Nephron (organoid): Measurements from ENCODE around the gene MT1F.
"Not testable (repeated sequence)": the region's sequence is repeated elsewhere in the genome, so short reads cannot be mapped to it uniquely, and the experiment has no call there.

ENCODE experiments used
- H3K27ac Mint-ChIP-seq, 3 experiments: 2 replicates each; pipeline ENCODE4 v1.8.0; 2020; ENCODE audit warnings: mixed read lengths in 3 of 3, mild to moderate bottlenecking in 2 of 3, moderate library complexity in 1 of 3
- H3K27me3 Mint-ChIP-seq: 2 replicates; pipeline ENCODE4 v1.8.0; 2021; ENCODE audit warnings: low read depth, mild to moderate bottlenecking, moderate library complexity, mixed read lengths
- H3K36me3 Mint-ChIP-seq: 2 replicates; pipeline ENCODE4 v1.8.0; 2020; ENCODE audit warnings: low read depth, mixed read lengths
- H3K4me1 Mint-ChIP-seq: 2 replicates; pipeline ENCODE4 v1.8.0; 2020; ENCODE audit warnings: mixed read lengths
- H3K4me3 Mint-ChIP-seq, 3 experiments: 2 replicates each; pipeline ENCODE4 v1.8.0; 2020; ENCODE audit warnings: mild to moderate bottlenecking in 3 of 3, mixed read lengths in 3 of 3, moderate library complexity in 2 of 3
- H3K9me3 Mint-ChIP-seq: 2 replicates; pipeline ENCODE4 v1.8.0; 2020; ENCODE audit warnings: mixed read lengths
- TF ChIP-seq, protein P1 (sequence below), 3 experiments: fragments of 200-600 bp; sonication (generic); IDR thresholded peaks; one replicate each; pipeline ENCODE4 v1.5.0; 2021; ENCODE audit warnings: antibody characterized with exemption in 3 of 3; ENCODE audit not compliant: unreplicated experiment in 3 of 3

Gene MT1F

DNA sequence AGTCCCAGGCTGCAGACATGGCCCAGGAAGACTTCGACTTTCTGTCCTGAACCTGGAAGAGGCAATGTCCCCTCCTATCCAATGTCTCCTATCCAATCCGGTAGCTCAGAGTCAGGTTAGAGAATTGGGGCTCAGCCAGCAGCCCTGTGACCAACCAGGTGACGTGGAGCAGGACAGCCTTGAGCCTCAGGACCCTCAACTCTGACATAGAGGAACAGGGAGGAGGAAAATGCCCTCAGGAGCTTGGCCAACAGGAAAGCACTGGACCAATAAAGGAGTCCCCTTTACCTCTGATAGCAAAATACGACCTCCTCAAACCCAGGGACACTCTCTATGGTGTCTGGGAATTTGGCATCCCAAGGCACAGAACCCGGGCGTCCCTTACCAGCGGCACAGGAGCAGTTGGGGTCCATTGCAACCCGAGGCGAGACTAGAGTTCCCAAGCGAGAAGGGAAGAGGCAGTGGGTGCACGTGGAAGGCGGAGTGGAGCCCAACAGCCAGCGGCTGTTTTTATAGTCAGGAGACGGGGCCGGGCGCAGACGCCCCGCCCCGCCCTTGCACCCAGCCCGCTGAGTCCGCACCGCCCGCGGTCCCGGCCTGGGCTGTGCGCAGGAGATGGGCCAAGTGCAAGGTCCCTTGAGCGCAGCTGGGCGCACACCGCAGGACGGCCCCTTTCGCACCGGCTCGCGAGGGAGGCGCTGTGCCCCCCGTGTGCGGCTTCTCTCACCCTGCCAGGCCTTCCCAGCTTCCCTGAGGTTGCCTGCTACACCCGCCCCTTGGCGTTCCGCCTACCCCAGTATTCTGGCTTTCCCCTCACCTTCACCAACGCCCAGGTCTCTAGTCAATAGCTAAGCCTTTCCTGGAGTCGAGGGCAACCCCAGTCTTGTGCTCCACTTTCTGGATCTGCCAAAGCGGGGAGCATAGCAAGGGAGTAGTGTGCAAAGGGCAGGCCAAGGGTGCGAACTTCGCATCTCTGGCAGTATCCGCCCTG is 10.1 kb downstream of the MT1F start, which contains the start of gene MT1G:
TSS of gene MT1G (minus strand) at position 485 of the 991 bp plus-strand sequence. CDS start at position 413, 72 bp downstream.
- H3K9me3 Mint-ChIP-seq = no peaks in the 10 kb centered on the region
- TF ChIP-seq, protein P1, sequence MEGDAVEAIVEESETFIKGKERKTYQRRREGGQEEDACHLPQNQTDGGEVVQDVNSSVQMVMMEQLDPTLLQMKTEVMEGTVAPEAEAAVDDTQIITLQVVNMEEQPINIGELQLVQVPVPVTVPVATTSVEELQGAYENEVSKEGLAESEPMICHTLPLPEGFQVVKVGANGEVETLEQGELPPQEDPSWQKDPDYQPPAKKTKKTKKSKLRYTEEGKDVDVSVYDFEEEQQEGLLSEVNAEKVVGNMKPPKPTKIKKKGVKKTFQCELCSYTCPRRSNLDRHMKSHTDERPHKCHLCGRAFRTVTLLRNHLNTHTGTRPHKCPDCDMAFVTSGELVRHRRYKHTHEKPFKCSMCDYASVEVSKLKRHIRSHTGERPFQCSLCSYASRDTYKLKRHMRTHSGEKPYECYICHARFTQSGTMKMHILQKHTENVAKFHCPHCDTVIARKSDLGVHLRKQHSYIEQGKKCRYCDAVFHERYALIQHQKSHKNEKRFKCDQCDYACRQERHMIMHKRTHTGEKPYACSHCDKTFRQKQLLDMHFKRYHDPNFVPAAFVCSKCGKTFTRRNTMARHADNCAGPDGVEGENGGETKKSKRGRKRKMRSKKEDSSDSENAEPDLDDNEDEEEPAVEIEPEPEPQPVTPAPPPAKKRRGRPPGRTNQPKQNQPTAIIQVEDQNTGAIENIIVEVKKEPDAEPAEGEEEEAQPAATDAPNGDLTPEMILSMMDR (IDR thresholded peaks at IDR 0.05; ENCODE audit: unreplicated experiment in 3 of 3) = no peak
- peaks cover 100% of the 10 kb centered on the region for H3K27me3 Mint-ChIP-seq
- peak within 1 kb of the TSS; percentile 57 to 77 (median 75) for H3K4me3 Mint-ChIP-seq
- no peaks in the 10 kb centered on the region for H3K36me3 Mint-ChIP-seq
- H3K27ac Mint-ChIP-seq = peak within 1 kb of the TSS in 1 of 3 experiments; percentile 67
- H3K4me1 Mint-ChIP-seq = peaks cover 13% of the 10 kb centered on the region

DNA sequence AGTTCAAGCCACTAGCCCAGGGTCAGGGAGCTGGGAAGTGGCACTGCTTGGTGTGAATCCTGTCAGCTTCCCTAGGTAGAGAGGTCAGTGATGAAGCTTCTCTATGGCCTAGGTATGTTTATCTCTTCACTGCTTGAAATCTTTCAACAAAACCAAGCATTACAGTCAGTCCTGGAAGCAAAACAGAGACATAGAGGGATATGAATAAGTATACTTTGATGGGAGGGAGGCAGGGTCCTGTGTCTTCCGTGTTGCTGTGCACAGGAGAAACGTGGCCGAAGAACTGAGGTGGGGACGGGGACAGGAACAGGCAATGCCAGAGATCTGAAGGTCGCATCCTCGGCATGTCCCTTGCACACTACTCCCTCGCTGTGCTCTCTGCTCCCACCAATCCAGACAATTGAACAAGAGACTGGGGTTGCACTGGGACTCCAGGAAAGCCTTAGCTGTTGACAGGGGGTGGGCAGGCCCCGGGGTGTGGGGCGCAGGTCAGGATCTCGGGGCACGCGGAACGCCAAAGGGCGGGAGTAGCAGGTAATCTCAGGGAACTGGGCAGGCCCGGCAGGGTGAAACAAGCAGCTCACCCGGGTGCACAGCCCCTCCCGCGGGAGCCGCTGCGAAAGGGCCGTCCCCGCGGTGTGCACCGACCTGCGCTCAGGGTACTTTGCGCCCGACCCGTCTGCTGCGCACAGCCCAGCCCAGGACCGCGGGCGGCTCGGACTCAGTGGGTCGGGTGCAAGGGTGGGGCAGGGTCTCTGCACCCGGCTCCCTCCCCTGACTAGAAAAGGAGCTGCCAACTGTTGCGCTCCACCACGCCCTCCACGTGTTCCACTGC is 11.5 kb downstream of the MT1F start, which contains the start of gene MT1H:
TSS of gene MT1H (plus strand) at position 810 of the 835 bp plus-strand sequence. CDS start 71 bp downstream, outside the sequence.
- TF ChIP-seq, protein P1 (IDR thresholded peaks at IDR 0.05; ENCODE audit: unreplicated experiment in 3 of 3) = no peak
- peak within 1 kb of the TSS; percentile 20 to 69 (median 68) for H3K4me3 Mint-ChIP-seq
- peaks cover 10% of the 10 kb centered on the region for H3K4me1 Mint-ChIP-seq
- peak within 1 kb of the TSS in 1 of 3 experiments; percentile 67 for H3K27ac Mint-ChIP-seq
- H3K36me3 Mint-ChIP-seq = no peaks in the 10 kb centered on the region
- no peaks in the 10 kb centered on the region for H3K9me3 Mint-ChIP-seq
- H3K27me3 Mint-ChIP-seq = peaks cover 100% of the 10 kb centered on the region

DNA sequence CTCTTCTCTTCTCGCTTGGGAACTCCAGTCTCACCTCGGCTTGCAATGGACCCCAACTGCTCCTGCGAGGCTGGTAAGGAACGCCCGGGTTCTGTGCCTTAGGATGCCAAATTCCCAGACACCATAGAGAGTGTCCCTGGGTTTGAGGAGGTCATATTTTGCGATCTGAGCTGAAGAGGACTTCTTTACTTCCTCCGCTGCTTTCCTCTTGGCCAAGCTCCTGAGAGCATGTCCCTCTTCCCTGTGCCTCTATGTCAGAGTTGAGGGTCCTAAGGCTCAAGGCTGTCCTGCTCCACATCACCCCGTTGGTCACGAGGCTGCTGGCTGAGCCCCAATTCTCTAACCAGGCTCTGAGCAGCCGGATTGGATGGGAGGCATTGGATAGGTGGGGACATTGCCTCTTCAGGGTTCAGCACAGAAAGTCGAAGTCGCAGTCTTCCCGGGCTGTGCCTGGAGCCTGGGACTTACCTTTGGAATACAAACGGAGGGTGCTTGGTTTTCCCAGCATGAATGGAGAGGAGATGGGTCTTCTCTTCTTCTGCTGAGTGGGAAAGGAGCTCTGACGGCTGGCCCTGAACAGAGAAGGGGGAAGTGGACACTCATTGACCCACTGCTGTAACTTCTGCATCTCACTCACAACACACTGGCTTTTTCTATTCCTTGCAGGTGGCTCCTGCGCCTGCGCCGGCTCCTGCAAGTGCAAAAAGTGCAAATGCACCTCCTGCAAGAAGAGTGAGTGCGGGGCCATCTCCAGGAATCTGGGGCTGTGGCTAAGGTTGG is 12.3 kb downstream of the MT1F start:
- no peaks in the 10 kb centered on the region for H3K9me3 Mint-ChIP-seq
- H3K4me1 Mint-ChIP-seq = peaks cover 12% of the 10 kb centered on the region
- H3K36me3 Mint-ChIP-seq = no peaks in the 10 kb centered on the region
- H3K27ac Mint-ChIP-seq = peak overlapping the region in 1 of 3 experiments; percentile 67
- TF ChIP-seq, protein P1 (IDR thresholded peaks at IDR 0.05; ENCODE audit: unreplicated experiment in 3 of 3) = no peak
- peaks cover 100% of the 10 kb centered on the region for H3K27me3 Mint-ChIP-seq
- H3K4me3 Mint-ChIP-seq = peak overlapping the region; percentile 20 to 69 (median 68)

DNA sequence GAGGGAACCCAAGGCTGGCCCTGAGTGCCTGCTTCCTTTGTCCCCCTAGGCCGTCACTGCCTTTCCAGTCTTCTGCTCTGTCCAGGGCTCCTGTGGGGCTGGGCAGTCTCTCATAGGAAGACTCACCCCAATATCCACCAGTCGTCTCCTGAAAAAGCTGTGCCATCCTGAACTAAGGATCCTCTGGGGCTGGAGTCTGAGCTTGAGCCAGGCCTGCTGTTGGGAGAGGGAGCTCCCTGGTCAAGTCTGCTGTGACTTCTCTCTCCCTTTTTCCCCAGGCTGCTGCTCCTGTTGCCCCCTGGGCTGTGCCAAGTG is 12.8 kb downstream of the MT1F start:
- Mint-ChIP-seq H3K4me3 (peak overlapping the region in 2 of 3 experiments; percentile 21 to 47), H3K9me3 (no peaks in the 10 kb centered on the region), H3K36me3 (no peaks in the 10 kb centered on the region), H3K4me1 (peaks cover 17% of the 10 kb centered on the region), H3K27ac (peak overlapping the region in 1 of 3 experiments; percentile 48), H3K27me3 (peaks cover 100% of the 10 kb centered on the region)
- TF ChIP-seq, protein P1 (IDR thresholded peaks at IDR 0.05; ENCODE audit: unreplicated experiment in 3 of 3) = no peak

DNA sequence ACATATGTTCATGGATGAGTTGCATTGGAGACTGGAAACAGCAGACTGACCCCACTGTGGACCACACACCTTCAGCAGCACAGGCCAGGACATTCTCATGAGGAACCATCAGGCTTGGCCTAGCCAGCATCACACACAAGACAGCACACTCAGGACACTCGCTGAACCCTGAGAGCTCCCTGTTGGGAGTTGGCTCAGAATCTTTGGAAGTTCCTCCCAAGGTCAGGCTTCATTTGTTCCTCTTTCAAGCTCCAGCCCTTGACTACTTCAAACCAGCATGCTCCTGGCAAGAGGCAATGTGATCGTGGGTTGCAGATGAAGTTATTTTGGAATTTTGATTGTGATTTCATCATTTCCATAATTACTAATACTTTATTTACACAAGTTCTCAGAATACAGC is 13.9 kb downstream of the MT1F start:
- H3K27ac Mint-ChIP-seq, H3K36me3 Mint-ChIP-seq, H3K9me3 Mint-ChIP-seq: not testable (repeated sequence)
- Mint-ChIP-seq H3K4me1 (peaks cover 21% of the 10 kb centered on the region), H3K4me3 (peak overlapping the region in 1 of 3 experiments; percentile 6), H3K27me3 (peaks cover 100% of the 10 kb centered on the region)

DNA sequence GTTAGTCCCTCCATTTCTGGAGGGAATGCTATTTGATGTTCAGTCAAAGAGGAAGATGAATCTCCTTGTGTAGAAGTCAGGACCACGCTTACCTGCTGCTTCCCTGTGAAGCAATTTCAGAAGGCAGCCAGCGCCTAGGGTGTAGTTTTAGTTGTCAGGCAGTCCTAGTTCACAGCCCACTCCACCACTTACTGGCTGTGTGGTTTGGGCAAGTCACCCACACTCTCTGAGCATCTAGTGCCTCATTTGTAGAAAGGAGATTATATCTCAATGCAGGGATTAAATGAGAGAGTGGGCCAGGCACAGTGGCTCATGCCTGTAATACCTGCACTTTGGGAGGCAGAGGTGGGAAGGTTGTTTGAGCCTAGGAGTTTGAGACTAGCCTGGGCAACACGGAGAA is 14.4 kb downstream of the MT1F start:
- H3K4me3 Mint-ChIP-seq, H3K27ac Mint-ChIP-seq, H3K36me3 Mint-ChIP-seq, H3K9me3 Mint-ChIP-seq: not testable (repeated sequence)
- H3K4me1 Mint-ChIP-seq = peaks cover 21% of the 10 kb centered on the region
- peaks cover 100% of the 10 kb centered on the region for H3K27me3 Mint-ChIP-seq
